Vagina (tissue), 2 donors: Measurements from ENCODE around the gene LGALS8.

Source experiments
- POLR2A ChIP-seq, 2 donors: fragments of 450-650 bp; IDR thresholded peaks; one replicate each; pipeline ENCODE4 v1.6.1; 2017; ENCODE audit warnings: antibody characterized with exemption in 2 of 2, mild to moderate bottlenecking in 2 of 2, moderate library complexity in 2 of 2
- POLR2AphosphoS5 ChIP-seq, 2 donors: sonication (generic); formaldehyde crosslinking; IDR thresholded peaks; one replicate each; pipeline ENCODE4 v1.9.0; 2017; ENCODE audit warnings: antibody characterized with exemption in 2 of 2, mild to moderate bottlenecking in 2 of 2, low read depth in 1 of 2; ENCODE audit not compliant: insufficient read depth in 1 of 2
- TF ChIP-seq, protein P1 (sequence below), 3 experiments: fragments of 450-650 bp in 2 of 3; fragments of 200-600 bp in 1 of 3; sonication (generic) in 1 of 3; IDR thresholded peaks; one replicate each; pipeline ENCODE4 v1.5.1; 2017 to 2019; ENCODE audit warnings: antibody characterized with exemption in 3 of 3, mild to moderate bottlenecking in 2 of 3, moderate library complexity in 2 of 3

DNA sequence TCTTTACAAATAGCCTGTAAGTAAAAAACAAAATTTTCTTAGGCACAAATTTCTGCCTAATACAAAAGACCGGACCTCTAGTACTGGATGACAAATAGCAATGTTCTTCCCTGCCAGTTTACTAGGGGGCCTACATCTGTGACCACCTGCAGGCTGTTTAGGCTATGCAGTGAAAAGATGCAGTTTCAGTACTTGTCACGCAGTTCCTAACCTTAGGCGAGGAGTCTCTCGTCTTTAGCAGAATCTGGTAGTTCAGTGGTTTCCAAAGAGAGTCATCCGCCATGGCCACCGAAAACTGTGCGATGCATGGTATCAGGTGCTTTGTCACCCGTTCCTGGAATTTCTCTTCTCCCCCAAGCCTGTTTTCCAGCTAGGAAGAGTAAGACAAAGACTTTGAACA lies 29.6 kb downstream of the LGALS8 start:
- TF ChIP-seq, protein P1, sequence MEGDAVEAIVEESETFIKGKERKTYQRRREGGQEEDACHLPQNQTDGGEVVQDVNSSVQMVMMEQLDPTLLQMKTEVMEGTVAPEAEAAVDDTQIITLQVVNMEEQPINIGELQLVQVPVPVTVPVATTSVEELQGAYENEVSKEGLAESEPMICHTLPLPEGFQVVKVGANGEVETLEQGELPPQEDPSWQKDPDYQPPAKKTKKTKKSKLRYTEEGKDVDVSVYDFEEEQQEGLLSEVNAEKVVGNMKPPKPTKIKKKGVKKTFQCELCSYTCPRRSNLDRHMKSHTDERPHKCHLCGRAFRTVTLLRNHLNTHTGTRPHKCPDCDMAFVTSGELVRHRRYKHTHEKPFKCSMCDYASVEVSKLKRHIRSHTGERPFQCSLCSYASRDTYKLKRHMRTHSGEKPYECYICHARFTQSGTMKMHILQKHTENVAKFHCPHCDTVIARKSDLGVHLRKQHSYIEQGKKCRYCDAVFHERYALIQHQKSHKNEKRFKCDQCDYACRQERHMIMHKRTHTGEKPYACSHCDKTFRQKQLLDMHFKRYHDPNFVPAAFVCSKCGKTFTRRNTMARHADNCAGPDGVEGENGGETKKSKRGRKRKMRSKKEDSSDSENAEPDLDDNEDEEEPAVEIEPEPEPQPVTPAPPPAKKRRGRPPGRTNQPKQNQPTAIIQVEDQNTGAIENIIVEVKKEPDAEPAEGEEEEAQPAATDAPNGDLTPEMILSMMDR (IDR thresholded peaks at IDR 0.05): no peak
- TF ChIP-seq POLR2A (IDR thresholded peaks at IDR 0.05): no peak
- TF ChIP-seq POLR2AphosphoS5 (IDR thresholded peaks at IDR 0.05; ENCODE audit: insufficient read depth in 1 of 2, low read depth in 1 of 2): no peak
